Epithelial cell of proximal tubule (primary cell): ENCODE measurements around the gene PDZRN3. TPM values are rescaled to one million over a fixed set of nuclear protein-coding genes. Genes with fewer than 3 reads are reported as not detected.

Experiments
- DNase-seq: peaks from one replicate; pipeline ENCODE4 v3.0.0-alpha.2; 2011; ENCODE audit warnings: low read depth
- H3K4me3 ChIP-seq: 2 replicates; pipeline ENCODE4 v1.5.1; 2011; ENCODE audit warnings: low read depth, mild to moderate bottlenecking, low read length
- total RNA-seq: library from RNA; depleted of rRNA; stranded (reverse); fragments of >200 nt; gene quantifications from 2 replicates; pipeline ENCODE4 v1.2.3, GENCODE V29; 2015
- TF ChIP-seq, protein P1 (sequence below): conservative IDR thresholded peaks from 2 replicates; pipeline ENCODE4 v1.5.1; 2012; ENCODE audit warnings: low read depth, mild to moderate bottlenecking, low read length

The PDZRN3 gene
- total RNA-seq, 1 donor from 2014 or later: 0.17 TPM

GRCh38 chr3:73407577-73407976 lies 217.2 kb downstream of the PDZRN3 start:
- TF ChIP-seq, protein P1, sequence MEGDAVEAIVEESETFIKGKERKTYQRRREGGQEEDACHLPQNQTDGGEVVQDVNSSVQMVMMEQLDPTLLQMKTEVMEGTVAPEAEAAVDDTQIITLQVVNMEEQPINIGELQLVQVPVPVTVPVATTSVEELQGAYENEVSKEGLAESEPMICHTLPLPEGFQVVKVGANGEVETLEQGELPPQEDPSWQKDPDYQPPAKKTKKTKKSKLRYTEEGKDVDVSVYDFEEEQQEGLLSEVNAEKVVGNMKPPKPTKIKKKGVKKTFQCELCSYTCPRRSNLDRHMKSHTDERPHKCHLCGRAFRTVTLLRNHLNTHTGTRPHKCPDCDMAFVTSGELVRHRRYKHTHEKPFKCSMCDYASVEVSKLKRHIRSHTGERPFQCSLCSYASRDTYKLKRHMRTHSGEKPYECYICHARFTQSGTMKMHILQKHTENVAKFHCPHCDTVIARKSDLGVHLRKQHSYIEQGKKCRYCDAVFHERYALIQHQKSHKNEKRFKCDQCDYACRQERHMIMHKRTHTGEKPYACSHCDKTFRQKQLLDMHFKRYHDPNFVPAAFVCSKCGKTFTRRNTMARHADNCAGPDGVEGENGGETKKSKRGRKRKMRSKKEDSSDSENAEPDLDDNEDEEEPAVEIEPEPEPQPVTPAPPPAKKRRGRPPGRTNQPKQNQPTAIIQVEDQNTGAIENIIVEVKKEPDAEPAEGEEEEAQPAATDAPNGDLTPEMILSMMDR: no peak

GRCh38 chr3:73405853-73406252 lies 218.9 kb downstream of the PDZRN3 start:
- H3K4me3 ChIP-seq: no peak overlapping the region
- no peak for DNase-seq
- TF ChIP-seq, protein P1: no peak

More at GRCh38 chr3:73407577-73407976, 217.2 kb downstream of the PDZRN3 start:
- DNase-seq: no peak
- no peak overlapping the region for H3K4me3 ChIP-seq

DNA sequence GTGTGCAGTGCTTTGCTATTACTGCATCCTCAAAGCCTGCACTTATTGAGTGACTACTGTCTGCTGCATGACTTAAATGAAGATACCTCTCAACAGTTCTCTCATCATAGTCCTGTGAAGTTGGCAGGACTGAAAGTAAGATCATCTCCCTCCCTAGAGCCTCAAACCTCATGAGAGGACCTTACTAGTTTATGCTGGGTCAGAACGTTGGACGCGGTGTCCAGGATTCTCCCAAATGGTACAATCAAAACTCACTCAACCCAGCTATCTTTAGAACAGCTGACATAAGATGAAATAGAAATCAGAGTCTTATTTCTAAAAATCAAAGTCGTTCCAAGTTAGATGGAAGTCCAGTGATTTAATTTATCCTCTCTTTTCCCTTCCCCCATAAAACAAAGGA lies 219.7 kb downstream of the PDZRN3 start:
- no peak overlapping the region for H3K4me3 ChIP-seq
- TF ChIP-seq, protein P1: no peak
- no peak for DNase-seq

DNA sequence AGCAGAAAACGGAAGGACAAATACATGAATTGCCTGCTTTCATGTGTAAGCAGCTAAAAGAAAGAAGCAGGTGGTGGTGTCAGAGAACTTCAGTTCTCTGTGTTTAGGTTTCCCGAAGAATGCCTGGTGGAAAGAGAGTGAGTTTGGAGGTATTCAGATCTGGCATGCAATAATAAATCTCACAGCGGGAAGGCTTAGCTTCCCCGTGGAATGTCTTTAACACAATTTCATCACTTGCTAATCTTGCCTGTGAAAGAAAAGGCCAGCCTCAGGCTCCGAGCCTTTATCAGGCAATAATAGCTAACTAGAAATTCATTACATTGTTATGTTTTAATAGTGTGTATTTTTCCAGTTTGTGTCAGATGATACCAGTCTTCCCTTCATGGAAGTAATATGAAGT lies 220.3 kb downstream of the PDZRN3 start:
- TF ChIP-seq, protein P1: no peak
- H3K4me3 ChIP-seq: no peak overlapping the region
- DNase-seq: no peak

GRCh38 chr3:73403444-73403843 lies 221.3 kb downstream of the PDZRN3 start:
- TF ChIP-seq, protein P1: no peak
- DNase-seq: no peak
- no peak overlapping the region for H3K4me3 ChIP-seq

DNA sequence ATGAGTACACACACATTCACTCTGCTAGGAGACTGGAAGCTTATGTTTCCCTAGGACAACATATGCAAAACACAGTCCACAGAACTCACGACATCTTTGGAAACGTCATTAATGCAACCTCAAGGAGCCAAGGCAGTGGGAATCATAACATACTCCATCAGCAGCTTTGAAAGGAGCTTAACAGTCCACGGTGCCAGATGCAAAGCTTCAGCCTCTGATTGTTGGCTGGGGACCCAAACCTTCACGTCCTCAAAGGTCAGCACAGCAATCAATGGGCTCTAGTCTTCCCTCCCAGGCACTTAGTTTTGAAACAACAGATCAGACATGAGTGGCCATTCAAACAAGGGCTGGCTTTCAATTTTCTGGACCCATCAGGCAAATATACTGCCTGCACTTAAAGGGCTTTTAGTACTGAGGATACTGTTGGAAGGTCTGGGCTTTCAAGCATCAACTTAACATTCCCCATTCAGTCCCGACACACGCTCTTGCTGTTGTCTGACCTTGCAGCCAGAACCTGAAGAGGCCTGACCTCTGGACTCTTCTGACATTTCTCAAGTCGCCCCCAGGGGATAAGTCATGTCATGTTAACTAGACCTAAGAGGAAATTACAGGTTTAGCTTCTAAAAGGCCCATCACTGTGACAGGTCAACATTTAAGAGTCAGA lies 223.0 kb downstream of the PDZRN3 start:
- TF ChIP-seq, protein P1: no peak
- no peak overlapping the region for H3K4me3 ChIP-seq
- no peak for DNase-seq

- no peak overlapping the region for H3K4me3 ChIP-seq
- TF ChIP-seq, protein P1: no peak
- DNase-seq: no peak
Observed at GRCh38 chr3:73401059-73401458, 223.7 kb downstream of the PDZRN3 start.
